Osteocyte (in vitro differentiated cells): Measurements from ENCODE around the gene NUBP2. TPM values are rescaled to one million over a fixed set of nuclear protein-coding genes. Genes with fewer than 3 reads are reported as not detected.

Source experiments
- DNase-seq: peaks from one replicate; pipeline ENCODE4 v3.0.0; 2021; ENCODE audit warnings: mixed read lengths; ENCODE audit not compliant: unreplicated experiment; ENCODE audit errors: extremely low spot score
- H3K27ac Mint-ChIP-seq: one replicate; pipeline ENCODE4 v1.8.0; 2021; ENCODE audit warnings: mild to moderate bottlenecking, mixed read lengths; ENCODE audit not compliant: unreplicated experiment
- H3K27me3 Mint-ChIP-seq: one replicate; pipeline ENCODE4 v1.8.0; 2021; ENCODE audit warnings: mixed read lengths; ENCODE audit not compliant: unreplicated experiment
- H3K36me3 Mint-ChIP-seq: one replicate; pipeline ENCODE4 v1.8.0; 2021; ENCODE audit warnings: mixed read lengths; ENCODE audit not compliant: unreplicated experiment
- H3K4me1 Mint-ChIP-seq: one replicate; pipeline ENCODE4 v1.8.0; 2021; ENCODE audit warnings: mixed read lengths; ENCODE audit not compliant: unreplicated experiment
- H3K4me3 Mint-ChIP-seq: one replicate; pipeline ENCODE4 v1.8.0; 2021; ENCODE audit warnings: mild to moderate bottlenecking, moderate library complexity, mixed read lengths; ENCODE audit not compliant: unreplicated experiment
- H3K9me3 Mint-ChIP-seq: one replicate; pipeline ENCODE4 v1.8.0; 2021; ENCODE audit warnings: mixed read lengths; ENCODE audit not compliant: unreplicated experiment
- total RNA-seq: library from RNA; stranded (reverse); gene quantifications from 2 replicates; pipeline ENCODE4 v1.2.1, GENCODE V29; 2021
- TF ChIP-seq, protein P1 (sequence below): fragments of 200-600 bp; sonication (generic); IDR thresholded peaks from 2 replicates; pipeline ENCODE4 v1.5.0; 2021; ENCODE audit warnings: antibody characterized with exemption, mild to moderate bottlenecking, moderate library complexity

NUBP2 gene
- total RNA-seq, 1 donor from 2014 or later = 56.3 TPM

DNA sequence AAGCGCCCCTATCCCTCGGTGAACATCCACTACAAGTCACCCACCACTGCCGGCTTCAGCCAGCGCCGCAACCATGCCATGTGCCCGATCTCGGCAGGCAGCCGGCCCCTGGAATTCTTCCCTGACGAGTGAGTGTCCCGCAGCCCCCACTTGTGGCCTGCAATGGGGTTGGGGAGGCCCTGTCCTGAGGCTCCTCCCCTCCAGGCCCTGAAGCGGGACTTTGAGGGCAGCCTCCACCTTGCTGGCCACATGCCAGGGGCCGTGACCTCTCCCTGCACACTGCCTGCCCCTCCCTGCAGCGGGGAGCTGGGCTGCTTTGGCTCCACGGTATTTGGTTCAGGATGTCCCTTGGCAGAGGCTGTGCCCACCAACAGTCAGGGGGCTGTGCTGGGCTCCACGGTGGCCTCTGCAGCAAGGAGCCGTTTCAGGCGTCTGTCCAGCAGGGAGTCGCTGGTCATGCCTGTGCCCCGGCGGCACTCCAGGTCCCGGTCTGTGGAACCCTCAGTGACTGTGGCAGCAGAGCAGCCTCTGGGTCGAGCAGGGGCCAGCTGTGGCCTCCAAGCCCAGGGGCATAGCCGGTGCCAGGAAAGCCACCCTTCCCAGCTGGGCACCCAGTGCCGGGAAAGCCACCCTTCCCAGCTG, 19.8 kb upstream of the NUBP2 start:
- Mint-ChIP-seq H3K9me3 (no peaks in the 10 kb centered on the region), H3K4me1 (no peaks in the 10 kb centered on the region), H3K27me3 (no peaks in the 10 kb centered on the region), H3K27ac (no peak overlapping the region), H3K4me3 (no peak overlapping the region), H3K36me3 (peaks cover 7% of the 10 kb centered on the region)
- TF ChIP-seq, protein P1, sequence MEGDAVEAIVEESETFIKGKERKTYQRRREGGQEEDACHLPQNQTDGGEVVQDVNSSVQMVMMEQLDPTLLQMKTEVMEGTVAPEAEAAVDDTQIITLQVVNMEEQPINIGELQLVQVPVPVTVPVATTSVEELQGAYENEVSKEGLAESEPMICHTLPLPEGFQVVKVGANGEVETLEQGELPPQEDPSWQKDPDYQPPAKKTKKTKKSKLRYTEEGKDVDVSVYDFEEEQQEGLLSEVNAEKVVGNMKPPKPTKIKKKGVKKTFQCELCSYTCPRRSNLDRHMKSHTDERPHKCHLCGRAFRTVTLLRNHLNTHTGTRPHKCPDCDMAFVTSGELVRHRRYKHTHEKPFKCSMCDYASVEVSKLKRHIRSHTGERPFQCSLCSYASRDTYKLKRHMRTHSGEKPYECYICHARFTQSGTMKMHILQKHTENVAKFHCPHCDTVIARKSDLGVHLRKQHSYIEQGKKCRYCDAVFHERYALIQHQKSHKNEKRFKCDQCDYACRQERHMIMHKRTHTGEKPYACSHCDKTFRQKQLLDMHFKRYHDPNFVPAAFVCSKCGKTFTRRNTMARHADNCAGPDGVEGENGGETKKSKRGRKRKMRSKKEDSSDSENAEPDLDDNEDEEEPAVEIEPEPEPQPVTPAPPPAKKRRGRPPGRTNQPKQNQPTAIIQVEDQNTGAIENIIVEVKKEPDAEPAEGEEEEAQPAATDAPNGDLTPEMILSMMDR = no peak
- DNase-seq = no peak

- Mint-ChIP-seq H3K4me3 (no peak overlapping the region), H3K36me3 (peaks cover 8% of the 10 kb centered on the region), H3K9me3 (no peaks in the 10 kb centered on the region), H3K4me1 (no peaks in the 10 kb centered on the region), H3K27me3 (no peaks in the 10 kb centered on the region), H3K27ac (no peak overlapping the region)
- TF ChIP-seq, protein P1 = peak; percentile 65
- DNase-seq = no peak
Observed at GRCh38 chr16:1763521-1764511, 18.9 kb upstream of the NUBP2 start.

- no peak overlapping the region for H3K4me3 Mint-ChIP-seq
- no peak overlapping the region for H3K27ac Mint-ChIP-seq
- no peaks in the 10 kb centered on the region for H3K27me3 Mint-ChIP-seq
- no peak for DNase-seq
- no peaks in the 10 kb centered on the region for H3K9me3 Mint-ChIP-seq
- H3K36me3 Mint-ChIP-seq = peaks cover 8% of the 10 kb centered on the region
- TF ChIP-seq, protein P1 = no peak
- H3K4me1 Mint-ChIP-seq = no peaks in the 10 kb centered on the region
Observed at GRCh38 chr16:1764971-1765370, 17.8 kb upstream of the NUBP2 start.

DNA sequence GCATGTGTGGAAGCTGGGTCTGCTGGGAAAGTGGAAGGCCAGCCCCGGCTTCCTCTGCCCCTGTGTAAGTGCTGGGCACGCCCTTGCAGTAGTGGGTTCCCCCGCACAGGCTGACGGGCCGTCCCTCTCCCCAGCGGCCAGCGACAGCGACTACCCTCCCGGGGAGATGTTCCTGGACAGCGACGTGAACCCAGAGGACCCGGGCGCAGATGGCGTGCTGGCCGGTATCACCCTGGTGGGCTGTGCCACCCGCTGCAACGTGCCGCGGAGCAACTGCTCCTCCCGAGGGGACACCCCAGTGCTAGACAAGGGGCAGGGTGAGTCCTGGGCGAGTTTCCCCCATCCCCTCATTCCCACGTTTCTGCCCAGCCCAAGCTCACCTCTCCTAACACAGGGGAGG, 16.9 kb upstream of the NUBP2 start:
- TF ChIP-seq, protein P1 = no peak

DNA sequence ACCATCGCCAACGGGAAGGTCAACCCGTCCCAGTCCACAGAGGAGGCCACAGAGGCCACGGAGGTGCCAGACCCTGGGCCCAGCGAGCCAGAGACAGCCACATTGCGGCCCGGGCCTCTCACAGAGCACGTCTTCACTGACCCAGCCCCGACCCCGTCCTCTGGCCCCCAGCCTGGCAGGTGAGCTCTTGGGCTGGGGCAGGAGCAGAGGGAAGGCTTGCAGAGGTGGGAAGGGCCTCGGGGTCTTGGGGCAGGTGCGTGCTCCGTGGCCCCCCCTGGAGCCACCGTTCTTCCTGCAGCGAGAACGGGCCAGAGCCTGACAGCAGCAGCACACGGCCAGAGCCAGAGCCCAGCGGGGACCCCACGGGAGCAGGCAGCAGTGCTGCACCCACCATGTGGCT, 16.5 kb upstream of the NUBP2 start:
- DNase-seq = no peak
- no peak overlapping the region for H3K27ac Mint-ChIP-seq
- TF ChIP-seq, protein P1 = no peak
- no peak overlapping the region for H3K4me3 Mint-ChIP-seq
- H3K27me3 Mint-ChIP-seq = no peaks in the 10 kb centered on the region
- H3K9me3 Mint-ChIP-seq = no peaks in the 10 kb centered on the region
- H3K4me1 Mint-ChIP-seq = peaks cover 4% of the 10 kb centered on the region
- H3K36me3 Mint-ChIP-seq = peaks cover 7% of the 10 kb centered on the region

More for the DNA sequence above, 16.9 kb upstream of the NUBP2 start:
- no peak overlapping the region for H3K27ac Mint-ChIP-seq
- no peaks in the 10 kb centered on the region for H3K9me3 Mint-ChIP-seq
- DNase-seq = no peak
- H3K4me1 Mint-ChIP-seq = peaks cover 4% of the 10 kb centered on the region
- no peaks in the 10 kb centered on the region for H3K27me3 Mint-ChIP-seq
- H3K4me3 Mint-ChIP-seq = no peak overlapping the region
- peaks cover 8% of the 10 kb centered on the region for H3K36me3 Mint-ChIP-seq
